ENCODE measurements around the gene UTP25.

GRCh38 chr1:209827384-209828262, at the start of gene UTP25:
- no peak for TF ChIP-seq REST (IDR thresholded peaks at IDR 0.05; ENCODE audit: unreplicated experiment)
- peak; percentile 58 to 67 for TF ChIP-seq CTCF (conservative IDR thresholded peaks at IDR 0.05; ENCODE audit: low read depth in 2 of 2)
- TF ChIP-seq POLR2AphosphoS5 (IDR thresholded peaks at IDR 0.05; ENCODE audit: low read depth) = peak; percentile 88
